ENCODE data around the gene SLC25A48.

GRCh38 chr5:135874461-135874860, 40.0 kb downstream of the SLC25A48 start:
- TF ChIP-seq EZH2 (IDR thresholded peaks at IDR 0.05; ENCODE audit: borderline replicate concordance, low read length) = no peak
- TF ChIP-seq CTCF (IDR thresholded peaks at IDR 0.05; ENCODE audit: low read length) = no peak
